HepG2 (cell line): ENCODE measurements around the gene RNPEPL1. TPM values are rescaled to one million over a fixed set of nuclear protein-coding genes. Genes with fewer than 3 reads are reported as not detected.

Experiments used
- CAMTA2 ChIP-seq: sonication (generic); formaldehyde crosslinking; IDR thresholded peaks from 2 replicates; pipeline ENCODE4 v1.4.0; 2020; ENCODE audit warnings: mild to moderate bottlenecking, missing genetic modification reagents, borderline replicate concordance
- FOXC1 ChIP-seq: sonication (generic); formaldehyde crosslinking; IDR thresholded peaks from 2 replicates; pipeline ENCODE4 v1.8.0; 2022; ENCODE audit warnings: mild to moderate bottlenecking, missing genetic modification reagents, borderline replicate concordance
- IKZF4 ChIP-seq: sonication (generic); formaldehyde crosslinking; IDR thresholded peaks from 2 replicates; pipeline ENCODE4 v1.5.1; 2020; ENCODE audit warnings: borderline replicate concordance, mild to moderate bottlenecking, low read depth, missing genetic modification reagents; ENCODE audit errors: not compliant biosample characterization
- JUNB ChIP-seq: sonication (generic); formaldehyde crosslinking; IDR thresholded peaks from 2 replicates; pipeline ENCODE4 v1.8.0; 2022; ENCODE audit warnings: missing genetic modification reagents, mild to moderate bottlenecking, borderline replicate concordance
- LCORL ChIP-seq, 2 experiments: fragments of 450-650 bp in 1 of 2; sonication (generic) in 1 of 2; formaldehyde crosslinking in 1 of 2; IDR thresholded peaks; 2 replicates each; pipeline versions ENCODE4 v1.5.0 to v1.6.1; 2017 to 2020; ENCODE audit warnings: antibody characterized with exemption in 1 of 2, missing genetic modification reagents in 1 of 2
- MAFK ChIP-seq, 2 experiments: IDR thresholded peaks in 1 of 2; conservative IDR thresholded peaks in 1 of 2; 2 replicates each; pipeline ENCODE4 v1.6.1; 2011; ENCODE audit warnings: improper control_type of control experiment in 2 of 2, low read length in 2 of 2
- NONO ChIP-seq, 2 experiments: fragments of 450-650 bp in 1 of 2; sonication (generic) in 1 of 2; formaldehyde crosslinking in 1 of 2; IDR thresholded peaks in 1 of 2; conservative IDR thresholded peaks in 1 of 2; 2 replicates each; pipeline versions ENCODE4 v1.6.1 to v1.8.0; 2017 to 2022; ENCODE audit warnings: mild to moderate bottlenecking in 1 of 2, missing genetic modification reagents in 1 of 2, moderate library complexity in 1 of 2
- POLR2AphosphoS5 ChIP-seq: IDR thresholded peaks from 2 replicates; pipeline ENCODE4 v1.6.1; 2012; ENCODE audit warnings: low read depth, low read length
- RNF2 ChIP-seq: fragments of 450-650 bp; conservative IDR thresholded peaks from 2 replicates; pipeline ENCODE4 v1.6.1; 2016; ENCODE audit warnings: low read depth
- SMYD3 ChIP-seq: sonication (generic); formaldehyde crosslinking; IDR thresholded peaks from 2 replicates; pipeline ENCODE4 v1.8.1; 2023; ENCODE audit warnings: mild to moderate bottlenecking, missing genetic modification reagents
- ZNF572 ChIP-seq: sonication (generic); formaldehyde crosslinking; IDR thresholded peaks from 2 replicates; pipeline ENCODE4 v1.5.1; 2020; ENCODE audit warnings: mild to moderate bottlenecking, missing genetic modification reagents
- polyA plus RNA-seq, 8 experiments: library from polyadenylated mRNA; depleted of rRNA in 3 of 8; stranded (reverse) in 7 of 8; unstranded in 1 of 8; fragments of >200 nt; fragmentation: Illumina TruSeq in 4 of 8; extraction: Trizol in 4 of 8; gene quantifications; 2 replicates each; pipeline versions ENCODE4 v1.2.1 to v1.2.3, GENCODE V29; 2011 to 2016; ENCODE audit warnings: low read depth in 4 of 8, missing spikeins in 1 of 8, mixed read lengths in 1 of 8; ENCODE audit not compliant: insufficient read depth in 1 of 8
- total RNA-seq, 5 experiments: library from RNA; depleted of rRNA; stranded (reverse); fragments of >200 nt; fragmentation: Illumina TruSeq; extraction: Trizol; gene quantifications; 2 replicates each; pipeline ENCODE4 v1.2.3, GENCODE V29; 2016; ENCODE audit warnings: low read depth in 1 of 5
- TF ChIP-seq, protein P1 (sequence below): sonication (generic); formaldehyde crosslinking; IDR thresholded peaks from 2 replicates; pipeline ENCODE4 v1.8.1; 2022; ENCODE audit warnings: mild to moderate bottlenecking, missing genetic modification reagents
- TF ChIP-seq, protein P2 (sequence below): sonication (generic); formaldehyde crosslinking; IDR thresholded peaks from 2 replicates; pipeline ENCODE4 v1.8.1; 2023; ENCODE audit warnings: mild to moderate bottlenecking, moderate library complexity, missing genetic modification reagents
- TF ChIP-seq, protein P3 (sequence below): sonication (generic); formaldehyde crosslinking; IDR thresholded peaks from 2 replicates; pipeline ENCODE4 v1.5.0; 2020; ENCODE audit warnings: missing genetic modification reagents
- TF ChIP-seq, protein P4 (sequence below): sonication (generic); formaldehyde crosslinking; IDR thresholded peaks from 2 replicates; pipeline ENCODE4 v1.8.1; 2023; ENCODE audit warnings: missing genetic modification reagents, mild to moderate bottlenecking, borderline replicate concordance
- TF ChIP-seq, protein P5 (sequence below): sonication (generic); formaldehyde crosslinking; conservative IDR thresholded peaks from 2 replicates; pipeline ENCODE4 v1.8.0; 2022; ENCODE audit warnings: mild to moderate bottlenecking, moderate library complexity, missing genetic modification reagents
- TF ChIP-seq, protein P6 (sequence below): sonication (generic); formaldehyde crosslinking; IDR thresholded peaks from 2 replicates; pipeline ENCODE4 v1.4.0; 2020; ENCODE audit warnings: missing genetic modification reagents
- TF ChIP-seq, protein P7 (sequence below): sonication (generic); formaldehyde crosslinking; IDR thresholded peaks from 2 replicates; pipeline ENCODE4 v1.5.0; 2020; ENCODE audit warnings: mild to moderate bottlenecking, missing genetic modification reagents, borderline replicate concordance

Gene RNPEPL1
- total and polyA plus RNA-seq, 2 of the 13 experiments (the other 11 are each of a cell fraction or from before 2014, with no cell fraction given), result 13.0 to 18.0 TPM

DNA sequence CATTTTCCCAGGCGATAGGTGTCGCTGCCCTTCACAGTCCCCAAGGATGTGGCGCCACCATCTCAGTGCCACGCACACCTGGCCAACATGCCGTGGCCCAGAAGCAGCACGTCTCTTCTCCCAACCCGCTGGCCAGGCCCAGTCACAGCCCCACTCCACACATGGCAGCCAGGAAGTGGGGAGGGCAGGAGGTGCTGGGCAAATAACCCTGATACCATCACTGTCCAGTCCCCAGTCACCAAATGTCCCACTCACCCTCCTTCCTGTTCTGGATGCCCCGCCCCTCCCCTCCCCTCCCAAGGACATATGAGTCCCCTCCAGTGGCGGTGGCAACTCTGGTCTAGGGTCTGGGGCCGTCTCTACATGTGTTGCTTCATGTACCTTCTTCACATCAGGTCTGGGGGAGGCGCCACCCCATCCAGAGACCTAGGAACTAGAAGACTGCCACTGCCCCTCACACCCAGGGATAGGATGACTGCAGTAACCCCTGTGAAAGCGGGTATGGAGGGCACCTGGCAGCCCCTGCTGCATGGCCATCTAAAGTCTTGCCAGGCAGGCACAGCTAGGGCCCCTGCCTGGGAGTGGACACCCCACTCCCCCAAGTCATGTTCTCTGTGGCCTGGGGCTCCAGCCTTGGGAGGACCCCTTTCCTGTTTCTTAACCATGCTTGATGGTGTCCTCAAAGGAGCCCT, 10.9 kb downstream of the RNPEPL1 start (continued):
- TF ChIP-seq, protein P1, sequence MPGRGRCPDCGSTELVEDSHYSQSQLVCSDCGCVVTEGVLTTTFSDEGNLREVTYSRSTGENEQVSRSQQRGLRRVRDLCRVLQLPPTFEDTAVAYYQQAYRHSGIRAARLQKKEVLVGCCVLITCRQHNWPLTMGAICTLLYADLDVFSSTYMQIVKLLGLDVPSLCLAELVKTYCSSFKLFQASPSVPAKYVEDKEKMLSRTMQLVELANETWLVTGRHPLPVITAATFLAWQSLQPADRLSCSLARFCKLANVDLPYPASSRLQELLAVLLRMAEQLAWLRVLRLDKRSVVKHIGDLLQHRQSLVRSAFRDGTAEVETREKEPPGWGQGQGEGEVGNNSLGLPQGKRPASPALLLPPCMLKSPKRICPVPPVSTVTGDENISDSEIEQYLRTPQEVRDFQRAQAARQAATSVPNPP (CRISPR knock-in tag), result no peak
- TF ChIP-seq LCORL (IDR thresholded peaks at IDR 0.05) (no peak), LCORL (CRISPR knock-in tag; IDR thresholded peaks at IDR 0.05) (no peak), MAFK (conservative IDR thresholded peaks at IDR 0.05 in 1 of 2, IDR thresholded peaks at IDR 0.05 in 1 of 2; ENCODE audit: low read length in 2 of 2) (no peak), FOXC1 (no peak), POLR2AphosphoS5 (0 out of 2 replicates have a peak, but pooled peaks have one; percentile 20), SMYD3 (CRISPR knock-in tag) (no peak), NONO (IDR thresholded peaks at IDR 0.05) (no peak), NONO (CRISPR knock-in tag; conservative IDR thresholded peaks at IDR 0.05) (0 out of 2 replicates have a peak, but pooled peaks have one; percentile 52), ZNF572 (CRISPR knock-in tag) (no peak), RNF2 (no peak), CAMTA2 (CRISPR knock-in tag) (no peak), IKZF4 (CRISPR knock-in tag) (no peak), JUNB (no peak)
- TF ChIP-seq, protein P2, sequence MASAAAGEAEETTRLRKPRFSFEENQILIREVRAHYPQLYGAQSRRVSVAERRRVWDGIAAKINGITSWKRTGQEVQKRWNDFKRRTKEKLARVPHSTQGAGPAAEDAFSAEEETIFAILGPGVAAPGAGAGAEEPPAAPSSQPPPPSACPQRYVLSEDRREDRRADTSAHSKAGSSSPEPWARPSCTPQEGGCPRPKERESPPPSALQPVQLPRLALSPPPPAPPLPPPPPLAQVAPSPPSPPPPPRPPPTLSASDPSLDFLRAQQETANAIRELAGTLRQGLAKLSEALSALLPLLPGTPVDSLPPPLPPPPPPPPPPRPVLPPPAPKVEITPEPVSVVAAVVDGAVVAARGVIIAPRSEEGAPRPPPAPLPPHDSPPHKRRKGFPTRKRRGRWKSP (CRISPR knock-in tag), result no peak
- TF ChIP-seq, protein P3, sequence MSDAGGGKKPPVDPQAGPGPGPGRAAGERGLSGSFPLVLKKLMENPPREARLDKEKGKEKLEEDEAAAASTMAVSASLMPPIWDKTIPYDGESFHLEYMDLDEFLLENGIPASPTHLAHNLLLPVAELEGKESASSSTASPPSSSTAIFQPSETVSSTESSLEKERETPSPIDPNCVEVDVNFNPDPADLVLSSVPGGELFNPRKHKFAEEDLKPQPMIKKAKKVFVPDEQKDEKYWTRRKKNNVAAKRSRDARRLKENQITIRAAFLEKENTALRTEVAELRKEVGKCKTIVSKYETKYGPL (CRISPR knock-in tag), result no peak
- TF ChIP-seq, protein P4, sequence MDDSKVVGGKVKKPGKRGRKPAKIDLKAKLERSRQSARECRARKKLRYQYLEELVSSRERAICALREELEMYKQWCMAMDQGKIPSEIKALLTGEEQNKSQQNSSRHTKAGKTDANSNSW (CRISPR knock-in tag), result no peak
- TF ChIP-seq, protein P5, sequence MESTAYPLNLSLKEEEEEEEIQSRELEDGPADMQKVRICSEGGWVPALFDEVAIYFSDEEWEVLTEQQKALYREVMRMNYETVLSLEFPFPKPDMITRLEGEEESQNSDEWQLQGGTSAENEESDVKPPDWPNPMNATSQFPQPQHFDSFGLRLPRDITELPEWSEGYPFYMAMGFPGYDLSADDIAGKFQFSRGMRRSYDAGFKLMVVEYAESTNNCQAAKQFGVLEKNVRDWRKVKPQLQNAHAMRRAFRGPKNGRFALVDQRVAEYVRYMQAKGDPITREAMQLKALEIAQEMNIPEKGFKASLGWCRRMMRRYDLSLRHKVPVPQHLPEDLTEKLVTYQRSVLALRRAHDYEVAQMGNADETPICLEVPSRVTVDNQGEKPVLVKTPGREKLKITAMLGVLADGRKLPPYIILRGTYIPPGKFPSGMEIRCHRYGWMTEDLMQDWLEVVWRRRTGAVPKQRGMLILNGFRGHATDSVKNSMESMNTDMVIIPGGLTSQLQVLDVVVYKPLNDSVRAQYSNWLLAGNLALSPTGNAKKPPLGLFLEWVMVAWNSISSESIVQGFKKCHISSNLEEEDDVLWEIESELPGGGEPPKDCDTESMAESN, result no peak
- TF ChIP-seq, protein P6, sequence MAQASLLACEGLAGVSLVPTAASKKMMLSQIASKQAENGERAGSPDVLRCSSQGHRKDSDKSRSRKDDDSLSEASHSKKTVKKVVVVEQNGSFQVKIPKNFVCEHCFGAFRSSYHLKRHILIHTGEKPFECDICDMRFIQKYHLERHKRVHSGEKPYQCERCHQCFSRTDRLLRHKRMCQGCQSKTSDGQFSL (CRISPR knock-in tag), result no peak
- TF ChIP-seq, protein P7, sequence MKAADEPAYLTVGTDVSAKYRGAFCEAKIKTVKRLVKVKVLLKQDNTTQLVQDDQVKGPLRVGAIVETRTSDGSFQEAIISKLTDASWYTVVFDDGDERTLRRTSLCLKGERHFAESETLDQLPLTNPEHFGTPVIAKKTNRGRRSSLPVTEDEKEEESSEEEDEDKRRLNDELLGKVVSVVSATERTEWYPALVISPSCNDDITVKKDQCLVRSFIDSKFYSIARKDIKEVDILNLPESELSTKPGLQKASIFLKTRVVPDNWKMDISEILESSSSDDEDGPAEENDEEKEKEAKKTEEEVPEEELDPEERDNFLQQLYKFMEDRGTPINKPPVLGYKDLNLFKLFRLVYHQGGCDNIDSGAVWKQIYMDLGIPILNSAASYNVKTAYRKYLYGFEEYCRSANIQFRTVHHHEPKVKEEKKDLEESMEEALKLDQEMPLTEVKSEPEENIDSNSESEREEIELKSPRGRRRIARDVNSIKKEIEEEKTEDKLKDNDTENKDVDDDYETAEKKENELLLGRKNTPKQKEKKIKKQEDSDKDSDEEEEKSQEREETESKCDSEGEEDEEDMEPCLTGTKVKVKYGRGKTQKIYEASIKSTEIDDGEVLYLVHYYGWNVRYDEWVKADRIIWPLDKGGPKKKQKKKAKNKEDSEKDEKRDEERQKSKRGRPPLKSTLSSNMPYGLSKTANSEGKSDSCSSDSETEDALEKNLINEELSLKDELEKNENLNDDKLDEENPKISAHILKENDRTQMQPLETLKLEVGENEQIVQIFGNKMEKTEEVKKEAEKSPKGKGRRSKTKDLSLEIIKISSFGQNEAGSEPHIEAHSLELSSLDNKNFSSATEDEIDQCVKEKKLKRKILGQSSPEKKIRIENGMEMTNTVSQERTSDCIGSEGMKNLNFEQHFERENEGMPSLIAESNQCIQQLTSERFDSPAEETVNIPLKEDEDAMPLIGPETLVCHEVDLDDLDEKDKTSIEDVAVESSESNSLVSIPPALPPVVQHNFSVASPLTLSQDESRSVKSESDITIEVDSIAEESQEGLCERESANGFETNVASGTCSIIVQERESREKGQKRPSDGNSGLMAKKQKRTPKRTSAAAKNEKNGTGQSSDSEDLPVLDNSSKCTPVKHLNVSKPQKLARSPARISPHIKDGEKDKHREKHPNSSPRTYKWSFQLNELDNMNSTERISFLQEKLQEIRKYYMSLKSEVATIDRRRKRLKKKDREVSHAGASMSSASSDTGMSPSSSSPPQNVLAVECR (CRISPR knock-in tag), result no peak
